Astrocyte (in vitro differentiated cells and primary cell): Measurements from ENCODE around the gene ASCC2. TPM values are rescaled to one million over a fixed set of nuclear protein-coding genes. Genes with fewer than 3 reads are reported as not detected.

Experiments
- DNase-seq: peaks from one replicate; pipeline ENCODE4 v3.0.0-alpha.2; 2010; ENCODE audit warnings: low read depth
- FAIRE-seq: peaks from 2 replicates; lab custom pipeline; 2011; peaks lifted over from hg19 to GRCh38; lab: Jason Lieb, UNC
- H2AFZ ChIP-seq: 2 replicates; pipeline ENCODE4 v1.6.0; 2012; ENCODE audit warnings: low read depth, low read length, inconsistent platforms
- H3K27ac ChIP-seq: 2 replicates; pipeline ENCODE4 v1.5.1; 2011; ENCODE audit warnings: low read depth, low read length, inconsistent platforms
- H3K27me3 ChIP-seq: 2 replicates; pipeline ENCODE4 v1.6.0; 2011; ENCODE audit warnings: low read length, inconsistent platforms; ENCODE audit not compliant: insufficient read depth
- H3K36me3 ChIP-seq: 2 replicates; pipeline ENCODE4 v1.5.1; 2011; ENCODE audit warnings: low read length, inconsistent platforms; ENCODE audit not compliant: insufficient read depth
- H3K4me1 ChIP-seq: 2 replicates; pipeline ENCODE4 v1.5.1; 2011; ENCODE audit warnings: low read length, inconsistent platforms; ENCODE audit not compliant: insufficient read depth
- H3K4me2 ChIP-seq: 2 replicates; pipeline ENCODE4 v1.6.0; 2012; ENCODE audit warnings: low read length, inconsistent platforms
- H3K4me3 ChIP-seq: 2 replicates; pipeline ENCODE4 v1.5.1; 2011; ENCODE audit warnings: low read depth, mild to moderate bottlenecking, low read length, inconsistent platforms; ENCODE audit not compliant: insufficient read depth
- H3K79me2 ChIP-seq: 2 replicates; pipeline ENCODE4 v1.6.0; 2012; ENCODE audit warnings: mild to moderate bottlenecking, low read length, inconsistent platforms; ENCODE audit not compliant: insufficient read depth
- H3K9ac ChIP-seq: 2 replicates; pipeline ENCODE4 v1.6.0; 2012; ENCODE audit warnings: mild to moderate bottlenecking, low read length, inconsistent platforms
- H3K9me3 ChIP-seq: 2 replicates; pipeline ENCODE4 v1.5.1; 2012; ENCODE audit warnings: low read depth, mild to moderate bottlenecking, low read length, inconsistent platforms; ENCODE audit not compliant: insufficient read depth
- H4K20me1 ChIP-seq: 2 replicates; pipeline ENCODE4 v1.6.0; 2012; ENCODE audit warnings: low read length, inconsistent platforms; ENCODE audit not compliant: insufficient read depth
- H3K27ac Mint-ChIP-seq: one replicate; pipeline ENCODE4 v1.8.0; 2021; ENCODE audit warnings: mild to moderate bottlenecking, mixed read lengths; ENCODE audit not compliant: unreplicated experiment
- H3K27me3 Mint-ChIP-seq: one replicate; pipeline ENCODE4 v1.8.0; 2021; ENCODE audit warnings: low read depth, mixed read lengths; ENCODE audit not compliant: unreplicated experiment
- H3K36me3 Mint-ChIP-seq: one replicate; pipeline ENCODE4 v1.8.0; 2021; ENCODE audit warnings: low read depth, mixed read lengths; ENCODE audit not compliant: unreplicated experiment
- H3K4me1 Mint-ChIP-seq: one replicate; pipeline ENCODE4 v1.8.0; 2021; ENCODE audit warnings: low read depth, mixed read lengths; ENCODE audit not compliant: unreplicated experiment
- H3K4me3 Mint-ChIP-seq: one replicate; pipeline ENCODE4 v1.8.0; 2021; ENCODE audit warnings: mild to moderate bottlenecking, moderate library complexity, mixed read lengths; ENCODE audit not compliant: unreplicated experiment
- H3K9me3 Mint-ChIP-seq: one replicate; pipeline ENCODE4 v1.8.0; 2021; ENCODE audit warnings: mild to moderate bottlenecking, mixed read lengths; ENCODE audit not compliant: unreplicated experiment
- EZH2 ChIP-seq: IDR thresholded peaks from 2 replicates; pipeline ENCODE4 v1.6.1; 2012; ENCODE audit warnings: mild to moderate bottlenecking, low read length, inconsistent platforms; ENCODE audit not compliant: insufficient read depth
- total RNA-seq: library from RNA; stranded (reverse); gene quantifications from 2 replicates; pipeline ENCODE4 v1.2.1, GENCODE V29; 2021
- TF ChIP-seq, protein P1 (sequence below): IDR thresholded peaks from 2 replicates; pipeline ENCODE4 v1.5.1; 2011; ENCODE audit warnings: low read depth, mild to moderate bottlenecking, inconsistent platforms, low read length, moderate library complexity; ENCODE audit not compliant: insufficient read depth

The ASCC2 gene
- total RNA-seq, 1 donor from 2014 or later = 71.2 TPM

DNA sequence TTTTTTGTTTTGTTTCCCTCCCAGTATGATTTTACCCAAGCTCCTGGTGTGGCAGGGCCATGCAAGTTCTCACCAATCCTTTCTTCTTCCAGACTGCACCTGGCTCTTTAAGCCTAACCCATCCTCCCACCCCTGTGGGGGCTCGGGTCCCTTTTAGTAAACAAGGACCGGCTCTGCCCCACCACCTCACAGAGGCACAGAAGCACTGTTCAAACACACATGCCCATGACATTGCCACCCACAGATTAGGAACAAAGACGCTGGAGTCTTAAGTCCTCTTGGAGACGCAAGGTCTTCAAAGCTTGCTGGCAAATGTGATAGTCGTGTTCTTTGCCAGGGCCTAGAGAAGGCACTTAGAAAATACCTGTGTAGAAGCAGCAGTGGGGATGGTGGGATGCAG is 52.0 kb downstream of the ASCC2 start:
- Histone ChIP-seq H3K27me3 (no peaks in the 10 kb centered on the region), H3K79me2 (no peaks in the 10 kb centered on the region), H3K9me3 (no peaks in the 10 kb centered on the region), H3K4me1 (peaks cover 13% of the 10 kb centered on the region), H3K9ac (no peak overlapping the region), H3K27ac (no peak overlapping the region), H4K20me1 (no peaks in the 10 kb centered on the region), H3K4me2 (no peak overlapping the region), H2AFZ (no peak overlapping the region), H3K4me3 (no peak overlapping the region), H3K36me3 (peaks cover 16% of the 10 kb centered on the region)
- H3K4me3 Mint-ChIP-seq = no peak overlapping the region
- FAIRE-seq (no peak), DNase-seq (no peak)
- peaks cover 20% of the 10 kb centered on the region for H3K36me3 Mint-ChIP-seq
- TF ChIP-seq, protein P1, sequence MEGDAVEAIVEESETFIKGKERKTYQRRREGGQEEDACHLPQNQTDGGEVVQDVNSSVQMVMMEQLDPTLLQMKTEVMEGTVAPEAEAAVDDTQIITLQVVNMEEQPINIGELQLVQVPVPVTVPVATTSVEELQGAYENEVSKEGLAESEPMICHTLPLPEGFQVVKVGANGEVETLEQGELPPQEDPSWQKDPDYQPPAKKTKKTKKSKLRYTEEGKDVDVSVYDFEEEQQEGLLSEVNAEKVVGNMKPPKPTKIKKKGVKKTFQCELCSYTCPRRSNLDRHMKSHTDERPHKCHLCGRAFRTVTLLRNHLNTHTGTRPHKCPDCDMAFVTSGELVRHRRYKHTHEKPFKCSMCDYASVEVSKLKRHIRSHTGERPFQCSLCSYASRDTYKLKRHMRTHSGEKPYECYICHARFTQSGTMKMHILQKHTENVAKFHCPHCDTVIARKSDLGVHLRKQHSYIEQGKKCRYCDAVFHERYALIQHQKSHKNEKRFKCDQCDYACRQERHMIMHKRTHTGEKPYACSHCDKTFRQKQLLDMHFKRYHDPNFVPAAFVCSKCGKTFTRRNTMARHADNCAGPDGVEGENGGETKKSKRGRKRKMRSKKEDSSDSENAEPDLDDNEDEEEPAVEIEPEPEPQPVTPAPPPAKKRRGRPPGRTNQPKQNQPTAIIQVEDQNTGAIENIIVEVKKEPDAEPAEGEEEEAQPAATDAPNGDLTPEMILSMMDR = no peak
- TF ChIP-seq EZH2 = no peak
- H3K9me3 Mint-ChIP-seq = no peaks in the 10 kb centered on the region
- H3K27me3 Mint-ChIP-seq = no peaks in the 10 kb centered on the region
- H3K27ac Mint-ChIP-seq = no peak overlapping the region
- peaks cover 10% of the 10 kb centered on the region for H3K4me1 Mint-ChIP-seq

DNA sequence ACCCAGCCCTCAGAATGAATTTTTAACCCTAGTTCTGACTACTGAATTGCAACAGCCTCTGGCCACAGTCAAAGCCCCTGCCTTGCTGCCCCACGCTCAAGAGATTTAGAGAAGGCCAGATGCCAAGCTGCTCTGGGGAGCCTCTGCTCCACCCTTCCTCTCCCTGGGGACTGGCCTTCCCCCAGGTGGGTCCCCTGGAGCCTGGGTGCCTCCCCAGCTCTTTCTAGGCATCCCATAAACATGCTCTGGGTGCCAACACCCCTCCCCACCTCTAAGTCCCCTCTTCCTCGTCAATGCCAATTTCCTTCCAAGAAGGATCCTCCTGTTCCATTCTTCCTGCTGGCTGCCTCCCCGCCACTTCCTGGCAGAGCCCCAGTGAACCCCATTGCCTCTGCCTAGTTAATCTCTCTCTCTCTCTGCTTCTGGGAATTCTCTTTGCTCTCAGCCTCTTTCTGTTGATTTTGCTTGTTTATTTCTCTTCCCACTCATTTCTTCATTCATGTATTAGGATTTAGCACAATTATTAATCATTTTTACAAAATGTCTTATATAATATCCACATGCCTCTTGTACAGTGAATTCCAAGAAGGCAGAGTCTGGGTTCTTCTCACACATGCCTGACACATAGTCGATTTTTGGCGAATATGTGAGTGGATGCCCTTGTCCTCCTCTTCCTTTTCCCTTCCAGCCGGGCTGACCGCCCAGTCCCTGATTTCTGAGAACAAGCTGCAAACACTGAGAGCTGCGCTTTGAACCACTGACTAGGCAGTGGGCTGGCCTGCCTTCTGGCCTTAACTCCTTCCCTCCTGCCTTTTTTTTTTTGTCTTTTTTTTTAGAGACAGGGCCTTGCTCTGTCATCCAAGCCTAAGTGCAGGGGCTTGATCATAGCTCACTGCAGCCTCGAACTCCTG is 53.4 kb downstream of the ASCC2 start:
- Histone ChIP-seq H3K9ac (no peak overlapping the region), H3K4me1 (peaks cover 23% of the 10 kb centered on the region), H4K20me1 (no peaks in the 10 kb centered on the region), H3K9me3 (no peaks in the 10 kb centered on the region), H3K27me3 (no peaks in the 10 kb centered on the region), H3K79me2 (no peaks in the 10 kb centered on the region), H3K36me3 (peaks cover 10% of the 10 kb centered on the region), H3K4me2 (no peak overlapping the region), H3K27ac (no peak overlapping the region), H2AFZ (no peak overlapping the region), H3K4me3 (no peak overlapping the region)
- no peak for FAIRE-seq
- peaks cover 19% of the 10 kb centered on the region for H3K4me1 Mint-ChIP-seq
- no peak overlapping the region for H3K4me3 Mint-ChIP-seq
- TF ChIP-seq, protein P1 = no peak
- no peak for TF ChIP-seq EZH2
- H3K27ac Mint-ChIP-seq = no peak overlapping the region
- H3K36me3 Mint-ChIP-seq = peaks cover 16% of the 10 kb centered on the region
- H3K9me3 Mint-ChIP-seq = no peaks in the 10 kb centered on the region
- no peak for DNase-seq
- H3K27me3 Mint-ChIP-seq = no peaks in the 10 kb centered on the region
